ENCODE results near the gene SNRNP25.
"Not testable (repeated sequence)": the region's sequence is repeated elsewhere in the genome, so short reads cannot be mapped to it uniquely, and the experiment has no call there.

Gene SNRNP25

DNA sequence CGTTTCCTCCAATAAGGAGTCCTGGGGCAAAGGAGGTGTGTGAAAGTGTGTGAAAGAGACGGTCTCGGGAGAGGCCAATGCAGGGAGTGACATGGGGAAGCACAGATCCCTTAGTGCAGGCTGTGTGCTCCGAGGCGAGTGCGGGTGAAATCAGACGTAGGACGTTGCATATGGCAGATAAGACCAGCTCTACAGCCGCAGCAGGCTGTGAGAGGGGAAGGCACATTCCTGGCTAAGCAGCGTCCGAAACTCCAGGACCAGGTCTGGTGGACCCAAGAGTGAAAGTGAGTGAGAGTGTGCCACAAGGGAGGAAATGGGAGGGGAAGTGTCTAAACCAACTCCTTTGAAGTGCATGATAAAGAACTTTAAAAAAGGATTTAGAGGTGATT, 11.6 kb upstream of the SNRNP25 start:
- no peak for DNase-seq

DNA sequence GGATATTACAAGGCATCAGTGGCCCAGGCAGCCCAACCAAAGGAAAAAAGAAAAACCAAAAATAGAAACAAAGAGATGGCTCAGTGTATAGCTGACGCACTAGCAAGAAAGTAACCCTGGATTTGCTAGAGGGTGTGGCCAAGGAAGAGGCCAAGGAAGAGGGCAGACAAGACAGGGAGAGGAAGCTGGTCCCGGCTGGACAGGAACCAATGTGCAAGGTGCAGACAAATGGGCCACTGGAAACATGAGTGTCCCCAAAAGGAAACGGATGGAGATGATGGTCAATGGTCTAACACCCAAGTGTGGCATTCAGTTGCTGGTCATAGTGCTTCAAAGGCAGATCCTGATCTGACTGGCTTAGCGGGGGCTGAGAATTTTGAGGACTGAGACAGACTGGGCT, 10.9 kb upstream of the SNRNP25 start:
- no peak for DNase-seq

DNA sequence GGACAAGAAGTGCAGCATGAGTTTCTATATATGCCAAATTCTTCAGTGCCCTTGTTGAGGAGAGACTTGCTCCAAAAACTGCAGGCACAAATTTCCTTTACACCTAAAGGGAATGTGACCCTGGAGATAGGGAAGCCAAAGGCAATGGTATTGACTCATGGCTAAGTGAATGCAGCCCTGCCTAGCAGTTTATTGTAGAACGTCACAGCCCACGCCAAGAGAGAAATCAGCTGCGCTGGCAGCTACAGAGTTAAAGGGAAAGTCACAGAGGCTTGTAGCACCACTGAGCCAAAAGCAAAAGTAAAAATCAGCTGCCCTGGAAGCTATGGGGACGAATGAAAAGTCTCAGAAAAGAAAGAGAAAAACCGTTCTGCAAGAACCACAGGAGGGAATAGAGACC, 10.3 kb upstream of the SNRNP25 start:
- DNase-seq, result no peak

DNA sequence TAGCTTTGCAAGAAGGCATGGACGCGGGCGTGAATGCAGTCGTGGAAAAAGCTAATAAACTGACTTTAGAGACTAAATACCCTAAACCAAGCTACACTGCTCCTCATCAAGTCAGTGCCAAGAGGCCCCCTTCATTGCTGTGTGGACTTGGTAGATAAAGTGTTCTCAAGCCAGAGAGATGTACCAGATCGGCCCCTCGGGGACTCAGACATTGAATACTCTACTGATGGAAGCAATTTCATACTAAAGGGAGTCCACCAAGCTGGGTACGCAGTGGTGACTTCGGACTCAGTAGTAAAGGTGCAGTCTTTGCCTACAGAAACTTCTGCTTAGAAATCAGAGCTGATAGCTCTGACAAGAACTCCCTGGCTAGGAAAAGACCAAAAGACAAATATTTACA, 9.0 kb upstream of the SNRNP25 start:
- DNase-seq, result no peak

DNA sequence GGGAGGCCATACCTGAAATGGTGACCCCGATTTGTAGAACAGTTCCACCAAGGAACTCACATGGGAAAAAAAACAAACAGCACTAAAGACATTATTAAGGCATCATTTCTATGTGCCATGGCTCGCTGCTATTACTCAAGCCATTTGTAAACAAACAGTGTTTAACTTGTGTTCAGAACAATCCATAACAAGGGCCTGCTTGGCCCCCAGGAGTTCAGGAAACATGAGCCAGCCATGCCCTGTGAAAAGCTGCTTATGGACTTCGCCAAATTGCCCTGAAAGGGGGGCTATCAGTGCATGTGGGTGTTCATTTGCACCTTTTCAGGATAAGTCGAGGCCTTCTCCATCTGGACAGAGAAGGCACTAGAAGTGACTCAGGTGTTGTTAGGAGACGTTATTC, 8.2 kb upstream of the SNRNP25 start:
- DNase-seq, result no peak

DNA sequence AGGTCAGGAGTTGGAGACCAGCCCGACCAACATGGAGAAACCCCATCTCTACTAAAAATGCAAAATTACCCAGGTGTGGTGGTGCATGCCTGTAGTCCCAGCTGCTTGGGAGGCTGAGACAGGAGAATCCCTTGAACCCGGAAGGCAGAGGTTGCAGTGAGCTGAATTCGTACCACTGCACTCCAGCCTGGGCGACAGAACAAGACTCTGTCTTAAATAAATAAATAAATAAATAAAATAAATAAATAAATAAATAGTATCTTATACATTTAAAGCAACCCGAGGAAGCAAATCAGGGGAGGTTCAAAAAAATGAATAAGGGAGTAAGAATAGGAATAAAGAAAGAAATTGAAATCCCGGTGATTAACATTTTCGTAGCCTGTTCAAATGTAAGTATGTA, 7.1 kb upstream of the SNRNP25 start:
- DNase-seq, result not testable (repeated sequence)

DNA sequence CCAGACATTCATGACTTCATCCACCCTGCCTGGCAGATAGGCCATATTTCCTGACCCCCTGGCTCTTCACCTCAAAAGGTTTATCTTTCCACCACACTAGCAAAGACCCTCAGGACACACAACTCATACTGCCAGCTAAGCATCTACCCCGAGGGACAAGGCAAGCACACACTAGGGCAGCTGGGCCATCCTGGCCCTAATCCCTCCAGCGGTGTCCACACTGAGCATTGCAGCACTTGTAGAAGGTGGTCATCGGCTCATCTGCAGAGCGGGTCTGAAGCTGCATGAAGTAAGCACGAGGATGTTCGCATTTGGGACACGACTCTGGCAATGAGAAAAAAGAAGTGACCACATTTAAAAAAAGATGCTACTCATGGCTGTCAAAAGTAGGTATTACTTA, 6.4 kb upstream of the SNRNP25 start:
- no peak for DNase-seq

DNA sequence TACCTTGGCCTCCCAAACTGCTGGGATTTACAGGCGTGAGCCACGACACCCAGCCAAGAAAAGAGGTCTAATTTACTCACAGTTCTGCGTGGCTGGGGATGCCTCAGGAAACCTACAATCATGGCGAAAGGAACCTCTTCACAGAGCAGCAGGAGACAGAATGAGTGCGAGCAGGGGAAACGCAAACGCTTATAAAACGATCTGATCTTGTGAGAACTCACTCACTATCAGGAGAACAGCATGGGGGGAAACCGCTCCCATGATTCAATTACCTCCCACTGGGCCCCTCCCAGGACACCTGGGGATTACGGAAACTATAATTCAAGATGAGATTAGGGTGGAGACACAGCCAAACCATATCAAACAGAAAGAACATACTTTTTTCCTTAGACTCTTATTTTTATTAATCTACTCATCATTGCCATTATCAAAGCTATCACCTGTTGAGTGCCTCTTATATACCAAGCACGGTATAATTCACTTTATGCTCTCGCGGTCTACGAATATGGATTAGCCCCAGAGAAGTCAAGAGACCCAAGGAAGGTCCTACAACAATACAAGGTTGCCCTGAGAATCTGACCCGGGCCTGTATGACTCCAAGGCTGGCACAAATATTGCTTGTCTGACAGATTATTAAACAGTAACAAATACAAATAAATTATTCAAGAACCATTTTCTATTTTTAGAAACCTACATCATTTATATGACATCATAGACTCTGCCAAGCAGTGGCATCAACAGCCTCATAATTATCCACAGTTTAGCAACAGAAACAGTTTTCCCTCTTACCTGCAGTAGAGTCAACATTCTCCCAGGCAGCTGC, 2.6 kb upstream of the SNRNP25 start:
- no peak for DNase-seq

DNA sequence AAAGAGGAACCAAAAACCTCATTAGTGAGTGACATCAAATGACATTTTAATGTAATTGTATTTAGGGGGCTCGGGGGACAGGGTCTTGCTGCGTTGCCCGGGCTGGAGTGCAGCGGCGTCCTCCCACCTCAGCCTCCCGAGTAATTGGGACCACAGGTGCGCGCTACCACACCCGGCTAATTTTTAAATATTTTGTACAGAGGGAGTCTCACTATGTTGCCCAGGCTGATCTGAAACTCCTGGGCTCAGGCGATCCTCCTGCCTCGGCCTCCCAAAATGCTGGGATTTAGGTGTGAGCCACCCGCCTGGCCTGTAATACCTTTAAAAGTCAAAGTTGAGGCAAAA, 581 bp downstream of the SNRNP25 start:
- no peak for DNase-seq

DNA sequence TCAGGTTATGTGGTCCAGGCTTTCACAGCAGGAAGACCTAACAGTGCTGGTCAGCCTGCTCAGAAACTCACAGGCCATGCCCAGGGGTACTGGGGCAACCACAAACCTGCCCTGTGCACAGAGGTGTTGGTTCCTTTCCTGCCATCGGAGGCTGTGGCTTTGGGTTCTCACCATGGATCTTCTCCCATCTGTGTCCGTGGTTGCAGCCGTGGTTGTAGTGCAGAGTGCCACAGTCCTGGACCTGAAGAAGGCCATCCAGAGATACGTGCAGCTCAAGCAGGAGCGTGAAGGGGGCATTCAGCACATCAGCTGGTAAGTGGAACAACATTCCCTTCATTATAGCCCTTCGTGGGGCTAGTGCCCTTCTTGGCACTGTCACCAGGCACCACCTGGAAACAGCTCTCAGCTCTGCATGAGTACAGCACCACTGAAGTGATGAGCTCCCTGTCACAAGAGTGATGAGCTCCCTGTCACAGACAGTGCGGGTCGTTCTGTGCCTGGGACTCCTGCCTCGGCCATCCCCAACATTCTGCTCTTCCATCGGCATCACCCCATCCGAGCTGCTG, 2.0 kb downstream of the SNRNP25 start:
- DNase-seq, result no peak

DNA sequence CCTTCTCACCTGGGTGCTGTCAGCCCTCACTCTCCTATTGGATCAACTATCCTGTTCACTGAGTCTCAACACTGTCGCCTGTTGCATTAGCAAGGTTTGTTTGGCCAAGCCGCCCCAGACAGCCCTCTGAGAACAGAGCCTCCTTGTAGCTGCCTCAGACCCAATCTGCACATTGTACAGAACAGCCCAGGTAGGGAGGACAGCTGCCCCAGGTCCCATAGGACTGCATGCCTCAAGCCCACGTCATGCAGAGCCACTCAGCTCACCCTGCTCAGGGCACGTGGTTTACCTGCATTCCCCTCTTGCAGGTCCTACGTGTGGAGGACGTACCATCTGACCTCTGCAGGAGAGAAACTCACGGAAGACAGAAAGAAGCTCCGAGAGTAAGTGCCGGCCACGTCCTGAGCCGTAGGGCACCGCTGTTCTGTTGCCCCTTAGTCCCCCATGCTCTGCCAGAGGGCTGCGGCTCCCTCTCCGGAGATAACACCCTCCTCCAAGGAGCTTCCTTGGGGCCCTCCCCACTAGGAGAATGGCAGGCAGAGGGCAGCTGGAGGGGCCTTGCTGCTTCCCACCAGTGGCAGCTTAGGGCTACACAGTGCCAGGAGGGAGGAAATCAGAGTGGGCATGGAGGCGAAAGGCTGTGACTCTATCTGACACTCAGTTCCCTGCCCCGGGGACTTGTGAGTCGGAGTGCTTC, 2.8 kb downstream of the SNRNP25 start:
- no peak for DNase-seq

DNA sequence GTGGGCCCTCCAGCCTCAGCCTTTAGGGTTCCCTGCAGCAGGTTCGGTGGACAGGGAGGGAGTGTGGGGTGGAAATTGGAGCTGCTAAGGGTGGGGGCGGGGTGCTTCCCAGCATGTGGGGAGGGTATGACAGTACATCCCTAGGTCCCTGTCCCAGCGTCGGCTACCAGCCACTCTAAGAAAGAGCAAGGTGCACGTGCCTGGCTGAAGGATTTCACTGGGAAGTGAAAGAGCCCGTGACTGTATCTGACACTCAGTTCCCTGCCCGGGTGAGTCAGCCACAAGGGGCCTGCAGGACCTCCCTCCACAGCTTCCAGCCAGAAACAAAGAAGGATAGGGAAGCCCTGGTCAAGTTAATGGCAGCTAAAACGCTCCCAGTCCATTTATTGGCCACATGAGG, 4.1 kb downstream of the SNRNP25 start:
- DNase-seq, result no peak

DNA sequence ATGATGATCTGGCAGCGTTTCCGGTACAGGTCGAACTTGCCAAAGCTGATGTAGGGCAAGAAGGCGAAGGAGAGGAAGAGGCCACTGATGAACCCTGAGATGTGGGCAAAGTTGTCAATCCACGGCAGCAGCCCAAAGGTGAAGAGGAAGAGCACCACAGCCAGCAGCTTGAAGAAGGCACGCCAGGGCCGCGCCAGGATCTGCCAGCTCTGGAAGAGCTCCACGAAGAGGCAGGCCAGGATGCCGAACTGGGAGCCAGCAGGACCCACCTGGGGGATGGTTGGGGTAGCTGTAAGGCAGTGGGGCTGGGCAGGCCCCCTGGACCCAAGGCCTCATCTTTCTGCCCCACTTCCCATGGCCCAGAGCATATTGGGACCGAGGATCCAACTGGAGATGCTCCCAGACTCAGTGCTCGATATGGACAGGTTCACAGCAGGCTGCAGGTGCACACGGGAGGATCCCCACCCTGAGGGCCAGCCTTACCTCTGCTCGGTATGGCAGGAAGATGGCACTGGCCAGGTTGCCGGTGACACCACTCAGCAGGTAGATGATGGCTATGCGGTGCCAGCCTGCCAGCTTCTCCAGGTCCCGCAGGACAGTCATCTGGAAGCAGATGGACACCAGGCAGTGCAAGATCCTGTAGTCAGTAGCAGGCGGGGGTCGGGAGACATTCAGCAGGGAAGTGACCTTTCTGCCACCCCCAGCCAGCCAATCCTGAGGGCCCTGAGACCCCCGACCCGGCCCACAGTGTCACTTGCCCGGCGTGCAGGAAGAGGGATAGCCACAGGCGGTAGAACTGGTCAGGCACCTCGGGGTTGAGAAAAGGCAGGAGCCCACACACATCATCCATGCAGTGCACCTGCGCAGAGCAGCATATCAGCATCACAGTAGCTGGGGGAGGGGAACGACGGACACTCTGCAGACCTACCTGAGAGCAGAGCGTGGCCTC, 5.1 kb downstream of the SNRNP25 start:
- no peak for DNase-seq

DNA sequence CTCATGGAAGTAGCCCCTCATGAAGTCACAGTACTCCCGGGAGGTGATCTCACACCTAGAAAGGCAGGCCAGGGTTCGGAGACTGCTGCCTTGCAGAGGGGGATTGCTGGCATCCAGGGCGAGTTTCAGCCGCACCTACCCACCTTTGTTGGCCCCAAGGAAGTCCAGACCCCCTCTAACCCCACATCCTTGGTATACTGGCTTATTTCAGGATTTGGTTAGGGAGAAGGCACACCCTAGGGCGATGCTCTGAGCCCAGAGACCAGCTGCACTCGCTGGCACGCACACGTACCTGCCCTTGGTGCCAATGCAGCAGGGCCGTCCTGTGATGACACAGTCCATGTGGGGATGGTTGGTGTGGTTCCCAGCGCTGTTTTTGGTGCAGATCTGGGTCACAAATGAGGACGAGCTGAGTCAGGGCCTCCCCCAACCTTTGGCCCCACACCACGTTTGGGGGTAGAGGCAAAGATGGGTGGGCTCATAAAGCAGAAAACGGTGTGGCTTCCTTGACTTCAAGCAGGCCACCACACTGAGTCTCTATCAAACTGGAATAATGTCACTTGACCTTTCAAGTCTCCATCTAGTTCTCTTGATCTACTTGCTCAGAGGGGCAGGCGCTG, 5.9 kb downstream of the SNRNP25 start:
- DNase-seq, result peak in 1 of 14 donors; percentile 30

DNA sequence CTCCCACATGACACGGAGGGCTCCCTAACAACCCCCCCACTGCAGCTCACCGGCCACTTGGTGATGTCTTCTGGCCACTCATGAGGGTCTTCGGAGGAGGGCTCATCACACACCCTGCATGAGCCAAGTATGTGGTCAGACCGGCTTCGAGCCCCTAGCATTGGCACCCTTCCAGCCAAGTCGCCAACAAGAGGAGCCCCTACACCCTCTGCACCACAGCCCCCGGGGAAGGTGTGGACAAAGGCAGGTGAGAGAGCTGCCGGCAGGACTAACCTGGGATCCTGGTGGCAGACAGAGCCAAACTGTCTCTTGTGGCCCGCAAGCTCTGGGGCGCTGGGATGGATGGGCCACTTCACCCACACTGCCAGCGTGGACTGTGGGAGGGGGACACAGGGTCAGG, 6.5 kb downstream of the SNRNP25 start:
- DNase-seq, result no peak

DNA sequence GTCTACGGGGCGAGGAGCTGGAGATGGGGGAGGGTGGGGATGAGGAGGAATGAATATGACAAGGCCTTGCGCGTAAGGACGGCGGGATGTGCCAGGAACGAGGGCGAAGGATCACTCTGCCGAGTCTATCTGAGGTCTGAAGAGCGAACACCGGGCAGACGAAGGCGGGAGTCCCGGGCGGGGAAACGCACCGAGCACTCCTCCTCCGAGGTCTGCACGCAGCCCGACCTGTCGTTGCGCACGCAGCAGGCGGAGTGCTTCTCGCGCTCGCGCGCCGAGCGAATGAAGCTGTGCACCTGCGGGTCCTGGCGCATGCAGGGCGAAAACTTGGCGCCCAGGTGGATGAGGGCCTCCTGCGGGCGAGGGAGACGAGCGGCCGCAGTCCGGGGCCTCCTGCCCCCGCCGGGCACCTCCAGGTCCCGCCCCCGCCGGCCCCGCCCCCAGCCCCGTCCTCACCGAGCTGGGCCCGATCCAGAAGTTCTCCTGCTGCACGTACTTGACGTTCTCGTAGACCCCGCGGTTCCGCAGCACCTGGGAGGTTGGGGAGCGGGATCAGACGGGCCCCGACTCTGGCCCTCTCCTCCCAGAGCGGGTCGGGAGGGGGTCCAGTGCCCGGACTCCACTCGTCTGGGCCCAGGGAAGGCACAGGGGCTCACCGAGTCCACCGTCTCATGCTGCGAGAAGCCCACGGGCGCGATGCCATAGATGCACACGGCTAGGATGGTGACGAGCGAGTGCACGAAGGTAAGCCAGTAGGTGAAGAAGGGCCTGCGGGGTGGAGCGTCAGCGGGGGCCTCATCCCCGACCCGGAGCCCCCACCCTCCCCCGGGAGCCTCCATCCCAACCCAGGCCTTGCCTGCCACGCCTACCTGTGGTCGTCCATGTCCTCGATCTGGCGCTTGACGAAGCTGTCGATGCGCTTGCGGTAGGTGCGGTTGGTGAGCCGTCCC, 7.6 kb downstream of the SNRNP25 start:
- DNase-seq, result no peak

DNA sequence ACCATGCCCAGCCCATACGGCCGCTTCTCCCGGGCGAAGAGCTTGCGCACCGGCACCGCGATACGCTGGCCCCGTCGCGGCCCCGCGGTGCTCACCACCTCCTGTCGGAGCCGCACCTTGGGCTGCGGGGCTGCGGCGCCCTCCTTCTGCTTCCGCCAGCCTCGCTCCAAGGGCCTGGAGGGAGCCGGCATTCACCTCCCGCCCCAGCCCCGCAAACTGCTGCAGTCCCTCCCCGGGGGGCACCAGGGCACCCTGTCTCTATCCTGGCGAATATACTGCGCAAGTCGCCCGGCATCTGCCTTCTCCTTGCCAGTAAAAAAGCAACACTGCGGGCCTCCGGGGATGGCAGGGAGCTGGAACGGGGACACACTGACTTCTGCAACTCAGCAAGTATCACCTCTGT, 8.3 kb downstream of the SNRNP25 start:
- no peak for DNase-seq

DNA sequence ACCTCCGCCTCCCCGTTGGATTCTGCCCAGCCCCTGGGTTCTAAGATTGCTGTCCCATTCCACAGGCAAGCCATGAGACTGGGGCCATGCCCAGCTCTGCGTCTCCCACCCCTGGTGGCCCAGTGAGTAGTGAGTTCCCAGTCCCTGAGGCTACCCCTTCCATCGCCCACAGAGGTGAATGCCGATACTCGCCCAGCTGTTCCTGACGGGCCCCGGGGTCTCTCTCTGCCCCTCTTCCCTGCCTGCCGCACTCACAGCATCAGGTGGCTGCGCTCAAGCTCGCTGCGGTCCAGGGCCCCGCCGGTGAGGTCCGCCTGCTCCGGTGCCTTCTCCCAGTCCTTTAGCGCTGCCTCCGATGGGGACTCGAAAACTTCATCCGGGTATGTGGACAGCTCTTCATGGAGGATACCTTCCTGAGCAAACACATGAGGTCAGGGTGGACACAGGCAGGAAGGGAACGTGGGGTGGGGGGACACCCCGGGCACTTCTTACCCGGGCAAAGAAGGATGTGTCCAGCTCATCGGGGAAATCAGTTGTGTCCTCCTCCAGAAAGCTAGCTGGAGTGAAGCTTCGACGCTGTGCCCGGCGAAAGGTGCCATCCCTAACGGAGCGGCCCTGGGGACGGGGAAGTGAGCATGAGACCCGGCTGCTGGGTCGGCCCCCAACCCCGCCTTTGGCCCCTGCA, 8.8 kb downstream of the SNRNP25 start:
- DNase-seq, result no peak

DNA sequence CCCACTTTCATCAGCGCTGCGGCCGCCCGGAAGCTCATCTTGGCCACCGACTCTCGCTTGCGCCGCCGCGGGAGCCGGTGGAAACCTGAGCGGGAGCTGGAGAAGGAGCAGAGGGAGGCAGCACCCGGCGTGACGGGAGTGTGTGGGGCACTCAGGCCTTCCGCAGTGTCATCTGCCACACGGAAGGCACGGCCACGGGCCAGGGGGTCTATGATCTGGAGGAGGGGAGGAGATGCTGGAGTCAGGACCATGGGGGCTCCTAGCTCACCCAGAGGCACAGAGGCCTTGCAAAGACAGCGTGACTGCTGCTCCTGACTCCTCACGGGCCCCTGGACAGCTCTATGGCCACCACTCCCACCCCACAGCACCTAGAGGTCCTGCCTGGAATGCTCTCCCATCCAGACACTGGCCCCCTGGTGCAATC, 9.4 kb downstream of the SNRNP25 start:
- DNase-seq, result no peak

DNA sequence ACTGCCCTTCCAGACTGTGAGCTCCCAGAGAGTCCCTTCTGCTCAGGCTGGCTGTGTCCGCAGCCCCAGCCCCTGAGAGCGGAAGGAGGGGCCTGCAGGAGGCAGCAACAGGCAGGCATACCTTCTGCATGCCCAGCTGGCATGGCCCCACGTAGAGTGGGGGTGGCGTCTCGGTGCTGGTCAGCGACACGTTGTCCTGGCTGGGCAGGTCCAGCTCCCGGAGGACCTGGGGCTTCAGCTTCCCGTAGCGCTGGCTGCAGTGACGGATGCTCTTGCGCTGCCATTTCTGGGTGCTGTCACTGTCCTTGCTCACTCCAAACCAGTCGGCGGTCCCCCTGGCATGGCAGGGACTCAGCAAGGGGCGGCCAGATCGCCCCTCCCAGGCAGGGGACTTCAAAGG, 9.8 kb downstream of the SNRNP25 start:
- peak in 1 of 14 donors; percentile 48 for DNase-seq

All from C1 segment of cervical spinal cord (tissue), 14 donors.